Skeletal muscle cell (primary cell): ENCODE measurements around the gene UNC5C.

Experiments
- DNase-seq: peaks from one replicate; pipeline ENCODE4 v3.0.0-alpha.2; 2010; ENCODE audit warnings: low read depth
- H3K4me3 ChIP-seq: 2 replicates; pipeline ENCODE4 v1.5.1; 2011; ENCODE audit warnings: low read depth, mild to moderate bottlenecking, control low read depth, low read length, moderate library complexity

UNC5C gene

DNA sequence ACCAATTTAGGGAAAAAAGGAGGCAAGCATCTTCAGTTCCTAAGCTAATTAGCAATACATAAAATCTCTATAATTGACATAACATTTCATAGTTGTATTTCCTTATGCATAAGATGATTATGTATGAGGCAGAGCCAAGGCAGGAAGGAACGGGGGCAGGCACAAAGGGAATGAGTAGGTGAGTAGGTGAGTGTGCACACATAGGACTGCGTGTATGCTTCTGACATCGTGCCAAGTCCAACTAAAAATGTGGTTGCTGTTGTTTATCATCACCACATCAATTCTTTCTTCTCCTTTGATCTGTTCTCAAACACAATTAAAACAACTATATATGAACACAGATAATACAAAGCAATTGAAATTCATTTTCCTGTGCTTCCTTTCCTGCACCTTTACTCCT lies 131.2 kb downstream of the UNC5C start:
- DNase-seq, result no peak
- no peak overlapping the region for H3K4me3 ChIP-seq

DNA sequence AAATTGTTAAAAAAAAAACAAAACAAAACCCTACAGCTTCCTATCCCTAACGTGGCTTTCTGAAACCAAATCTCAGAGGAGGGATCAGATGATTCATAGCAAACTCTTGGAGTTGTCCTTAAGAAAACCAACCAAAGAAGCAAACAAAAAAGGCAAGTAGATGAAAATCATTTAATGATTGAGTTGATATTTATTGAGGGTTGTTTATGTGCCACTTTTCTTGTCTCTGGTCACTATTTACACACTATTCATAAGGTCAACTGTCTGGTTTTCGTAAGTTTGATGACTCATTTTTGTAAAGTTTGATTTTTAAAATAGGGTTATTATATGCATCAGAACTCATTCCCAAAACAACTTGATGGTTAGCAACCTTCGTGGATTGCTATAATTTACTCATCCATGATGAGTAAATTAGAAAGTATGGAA lies 133.4 kb downstream of the UNC5C start:
- peak; percentile 15 for DNase-seq
- no peak overlapping the region for H3K4me3 ChIP-seq

DNA sequence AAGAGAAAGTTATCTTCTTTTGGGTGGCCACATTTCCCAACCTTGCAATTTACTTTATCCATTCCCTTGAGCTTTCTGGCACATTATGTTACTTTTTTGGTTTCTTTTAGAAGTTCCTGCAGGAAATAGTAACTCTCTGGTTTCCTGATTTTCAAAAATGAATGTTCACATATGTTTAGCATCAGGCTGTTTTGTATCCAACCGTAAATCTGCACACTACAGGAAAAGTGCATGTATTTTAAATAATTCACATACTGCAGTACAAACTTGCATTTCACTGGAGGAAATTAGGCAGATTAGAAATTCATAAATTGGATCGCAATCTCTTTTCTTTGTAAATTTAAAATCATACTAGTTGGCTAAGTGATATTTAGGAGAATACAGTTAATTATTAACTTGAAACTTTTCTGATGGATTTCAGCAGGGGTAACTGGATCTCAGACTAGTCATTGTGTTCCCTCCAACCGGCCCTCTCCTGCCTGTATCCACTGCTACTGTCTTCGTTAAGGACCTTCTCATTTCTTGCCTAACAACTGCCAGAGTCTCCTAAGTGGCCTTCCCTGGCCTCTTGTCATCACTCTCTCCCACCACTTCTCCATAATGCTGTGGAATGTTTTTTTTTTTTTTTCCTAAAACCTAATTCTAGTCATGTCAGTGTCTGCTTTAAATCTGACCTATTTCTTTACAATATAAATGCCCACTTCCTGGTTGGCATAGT lies 137.2 kb downstream of the UNC5C start:
- DNase-seq, result no peak

DNA sequence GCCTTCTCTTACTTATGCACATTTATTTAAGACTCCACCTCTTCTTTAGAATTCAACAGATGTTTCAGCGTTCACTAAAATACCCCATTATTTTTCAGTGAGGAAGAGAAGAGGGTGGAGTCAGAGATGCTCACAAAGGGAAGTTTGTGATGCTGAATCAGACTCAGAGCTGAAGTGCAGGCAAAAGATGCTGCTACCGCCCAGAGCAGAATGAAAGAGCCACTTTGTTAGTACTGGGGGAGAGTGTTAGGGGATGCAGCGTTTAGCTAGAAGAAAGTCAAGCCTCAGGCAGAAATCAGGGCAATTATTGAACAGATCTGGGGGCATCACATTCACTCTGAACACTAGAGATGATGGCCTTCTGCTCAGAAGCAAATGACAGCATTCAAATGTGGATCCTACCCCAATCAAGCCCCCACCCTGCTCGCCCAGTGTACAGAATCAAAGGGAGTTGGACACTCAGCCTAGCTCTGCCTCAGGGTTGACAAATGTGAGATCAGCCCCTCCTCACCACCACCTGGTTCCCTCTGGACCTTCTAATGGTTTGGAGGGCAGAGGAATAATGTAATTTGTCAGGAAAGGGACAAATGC lies 138.3 kb downstream of the UNC5C start:
- no peak for DNase-seq

More for the DNA sequence above, 137.2 kb downstream of the UNC5C start:
- H3K4me3 ChIP-seq, result no peak overlapping the region

DNA sequence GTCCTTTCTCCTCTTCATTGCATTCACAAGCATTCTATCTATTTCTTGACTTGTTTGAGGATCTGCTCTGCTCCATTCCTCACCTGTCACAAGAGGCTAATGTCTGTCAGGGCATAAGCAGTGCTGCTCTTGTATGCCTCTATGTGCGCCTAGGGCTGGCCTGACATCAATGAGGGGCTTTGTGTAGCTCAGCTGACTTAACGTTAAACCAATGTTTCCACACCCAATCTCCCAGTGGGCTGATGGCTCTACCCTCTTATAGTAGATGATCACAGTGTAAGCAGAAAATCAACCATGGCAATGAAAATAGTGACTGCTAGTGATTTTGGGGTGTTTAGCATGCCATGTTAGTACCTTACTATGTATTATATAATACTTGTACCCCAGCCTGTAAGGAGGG lies 139.0 kb downstream of the UNC5C start:
- no peak for DNase-seq
- no peak overlapping the region for H3K4me3 ChIP-seq

More for the DNA sequence above, 138.3 kb downstream of the UNC5C start:
- H3K4me3 ChIP-seq, result no peak overlapping the region

DNA sequence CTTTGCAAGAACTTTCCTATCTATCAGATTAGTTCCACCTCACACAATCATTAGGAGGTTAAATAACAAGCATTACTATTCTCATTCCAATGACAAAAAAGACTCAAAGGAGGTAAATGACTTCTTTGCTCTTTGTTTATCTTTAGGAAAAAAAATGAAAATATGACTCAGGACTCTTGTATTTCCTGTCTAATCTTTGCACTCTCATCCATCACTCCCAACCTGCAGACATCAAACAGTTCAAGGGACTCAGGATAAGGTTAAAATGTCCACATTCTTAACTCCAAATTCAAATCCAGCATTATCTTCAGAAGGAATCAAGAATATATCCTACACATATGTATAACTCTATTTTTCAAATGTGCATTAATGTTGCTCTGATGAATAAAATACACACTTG lies 139.6 kb downstream of the UNC5C start:
- H3K4me3 ChIP-seq, result no peak overlapping the region
- DNase-seq, result no peak

DNA sequence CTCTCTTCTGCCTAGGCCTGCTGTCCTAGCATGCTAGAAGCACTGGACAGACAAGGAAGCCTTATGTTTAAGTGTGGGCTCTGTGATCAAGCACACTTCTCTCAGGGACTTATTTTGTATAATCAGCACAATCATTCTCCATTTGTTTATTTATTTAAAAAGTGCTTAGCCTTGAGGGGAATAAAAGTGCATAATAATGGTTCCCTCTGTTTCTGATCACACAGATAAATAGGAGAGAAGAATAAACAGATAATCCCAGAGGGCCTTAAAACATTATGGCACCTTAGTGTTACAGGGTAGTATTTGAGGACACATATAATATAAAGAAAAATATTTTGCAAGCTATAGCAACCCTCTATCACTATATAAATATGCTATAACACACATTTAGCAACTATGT lies 146.5 kb downstream of the UNC5C start:
- no peak overlapping the region for H3K4me3 ChIP-seq
- no peak for DNase-seq

DNA sequence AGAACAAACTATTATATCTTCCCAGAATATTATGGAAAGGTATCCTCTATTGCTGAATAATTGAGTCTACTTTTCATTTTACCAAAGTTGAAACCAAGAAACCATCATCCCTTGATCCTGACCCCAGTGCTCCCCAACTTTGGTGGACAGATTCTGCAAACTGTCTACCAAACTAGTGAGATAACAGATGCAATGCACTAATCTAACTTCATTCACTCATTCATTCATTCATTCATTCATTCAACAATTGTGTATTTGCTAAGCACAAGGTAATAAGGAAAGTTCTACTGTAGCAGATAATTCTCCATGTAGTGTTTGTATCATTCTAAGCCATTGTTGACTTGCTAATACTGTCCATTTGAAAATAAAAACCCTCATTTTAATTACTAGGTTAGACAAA lies 150.6 kb downstream of the UNC5C start:
- H3K4me3 ChIP-seq, result no peak overlapping the region
- no peak for DNase-seq

DNA sequence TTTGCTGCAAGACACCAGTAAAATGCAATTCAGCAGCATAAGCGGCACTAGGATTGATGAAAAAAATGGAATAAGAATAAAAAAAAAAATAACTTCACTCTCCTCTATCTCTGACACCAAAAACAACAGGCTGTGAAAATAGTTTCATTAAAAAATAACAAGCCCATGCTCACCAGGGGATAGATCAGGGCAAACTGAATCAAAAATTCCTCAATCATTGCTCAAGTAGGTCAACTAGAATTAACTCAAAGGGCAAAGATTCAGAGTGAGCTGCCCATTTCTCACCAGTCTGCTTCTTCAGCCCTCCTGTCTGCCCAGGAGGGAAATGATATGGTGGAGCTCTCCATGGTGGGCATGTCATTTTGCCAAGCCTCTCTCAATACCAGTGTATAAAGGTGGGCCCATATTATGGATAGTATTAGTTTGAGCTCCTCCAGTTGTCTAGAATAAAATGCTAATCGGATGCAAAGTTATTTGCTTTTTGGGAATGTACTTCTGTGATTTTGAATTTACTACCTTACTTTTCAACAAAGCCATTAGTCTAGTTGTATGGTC lies 153.9 kb downstream of the UNC5C start:
- no peak overlapping the region for H3K4me3 ChIP-seq
- DNase-seq, result no peak

DNA sequence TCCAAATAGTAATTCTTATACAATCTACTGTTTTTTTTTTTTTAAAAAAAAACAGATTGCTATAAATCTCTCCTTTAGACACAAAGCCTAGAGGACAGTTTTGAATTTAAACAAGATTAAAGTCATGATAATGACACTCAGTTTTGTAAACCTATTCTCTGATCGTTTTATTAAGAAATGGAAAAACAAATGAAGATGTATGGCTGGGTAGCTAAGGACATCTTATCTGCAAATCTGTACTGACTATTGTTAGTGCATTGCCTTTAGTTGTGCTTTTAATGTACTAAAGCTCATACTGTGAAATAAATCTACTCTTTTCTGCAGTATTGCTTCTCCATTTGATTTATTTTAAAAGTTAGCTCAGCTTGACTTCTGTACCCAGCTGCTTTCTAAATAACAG lies 155.0 kb downstream of the UNC5C start:
- DNase-seq, result no peak
- no peak overlapping the region for H3K4me3 ChIP-seq

DNA sequence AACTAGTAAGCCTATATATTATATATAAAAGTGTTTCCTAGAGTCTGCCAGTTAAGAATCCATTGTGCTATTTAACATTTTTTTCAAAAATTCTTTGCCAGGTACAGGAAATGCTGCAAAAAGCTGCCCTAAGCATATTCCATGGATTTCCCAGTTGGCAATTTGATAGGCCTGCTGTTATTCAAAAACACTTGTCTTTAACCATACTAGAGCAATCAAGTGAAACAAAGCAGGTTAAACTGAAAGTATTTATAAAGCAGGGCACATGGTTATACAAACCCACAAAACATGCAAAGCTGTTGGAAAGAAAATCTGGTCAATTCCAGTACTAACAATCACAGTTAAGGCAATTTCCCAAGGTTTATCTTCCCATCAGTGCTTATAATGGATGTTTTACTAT lies 159.9 kb downstream of the UNC5C start:
- H3K4me3 ChIP-seq, result no peak overlapping the region
- no peak for DNase-seq

DNA sequence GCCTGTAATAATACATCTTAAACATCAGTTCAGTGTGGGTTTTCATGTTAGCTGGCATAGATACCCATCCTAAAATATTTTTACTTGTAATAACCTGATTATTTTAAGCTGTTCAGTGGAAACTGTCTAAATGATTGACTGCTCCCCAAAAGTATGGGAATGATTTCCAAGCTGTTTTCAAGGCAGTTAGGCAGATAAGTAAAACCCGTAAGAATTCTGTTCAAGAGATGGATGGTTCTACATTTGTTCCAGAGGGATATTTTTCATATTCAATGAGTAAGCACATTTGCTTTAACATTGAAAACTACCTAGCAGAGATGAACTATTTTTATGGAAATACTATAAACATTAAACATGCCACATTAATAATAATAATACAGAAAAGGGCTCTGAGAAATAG lies 161.1 kb downstream of the UNC5C start:
- DNase-seq, result no peak
- H3K4me3 ChIP-seq, result no peak overlapping the region

DNA sequence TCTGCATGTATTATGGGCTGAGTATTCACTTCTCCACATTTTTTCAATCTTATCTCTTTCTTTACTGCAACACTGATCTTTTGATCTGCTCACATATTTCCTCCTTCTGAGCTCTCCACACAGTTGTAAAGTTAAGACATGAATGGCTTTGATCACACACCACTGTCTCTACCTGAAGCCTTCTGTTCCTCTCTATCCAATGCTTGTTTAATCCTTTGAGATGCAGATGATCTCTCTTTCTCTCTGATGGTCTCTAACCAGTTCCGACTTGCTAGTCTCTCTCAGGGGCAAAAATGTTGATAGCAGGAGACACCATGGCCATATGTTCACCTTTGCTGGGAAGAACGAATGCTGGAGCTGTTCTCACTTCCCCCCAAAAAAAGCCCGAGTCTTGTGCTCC lies 162.4 kb downstream of the UNC5C start:
- H3K4me3 ChIP-seq, result no peak overlapping the region
- DNase-seq, result no peak

DNA sequence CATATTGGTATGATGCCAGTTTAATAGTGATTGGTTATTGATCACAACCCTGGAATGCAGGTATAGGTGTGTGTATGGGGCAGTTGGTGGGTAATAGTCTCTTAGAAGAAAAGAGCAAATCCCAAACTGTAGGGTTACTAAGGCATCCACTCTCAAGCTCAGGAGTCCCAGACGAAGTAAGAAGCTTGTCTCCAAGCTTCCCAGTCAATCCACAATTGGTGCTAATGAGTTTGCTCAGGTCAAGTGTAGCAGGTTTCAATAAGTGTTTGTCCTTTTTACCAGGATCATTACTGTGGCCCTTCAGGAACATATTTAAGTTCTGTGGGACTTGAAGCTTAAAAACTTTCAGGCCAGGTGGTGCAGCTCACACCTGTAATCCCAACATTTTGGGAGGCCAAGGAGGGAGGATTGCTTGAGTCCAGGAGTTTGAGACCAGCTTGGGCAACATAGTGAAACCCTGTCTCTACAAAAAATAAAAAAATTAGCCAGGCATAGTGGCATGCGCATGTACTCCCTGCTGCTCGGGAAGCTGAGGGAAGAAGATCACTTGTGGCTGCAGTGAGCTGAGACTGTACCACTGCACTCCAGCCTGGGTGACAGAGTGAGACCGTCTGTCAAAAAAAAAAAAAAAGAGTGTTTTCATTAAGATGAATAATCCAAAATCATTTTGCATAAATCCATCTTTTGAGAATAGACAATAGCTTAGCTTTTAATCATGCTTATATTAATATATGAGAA lies 166.8 kb downstream of the UNC5C start:
- no peak overlapping the region for H3K4me3 ChIP-seq
- DNase-seq, result no peak

DNA sequence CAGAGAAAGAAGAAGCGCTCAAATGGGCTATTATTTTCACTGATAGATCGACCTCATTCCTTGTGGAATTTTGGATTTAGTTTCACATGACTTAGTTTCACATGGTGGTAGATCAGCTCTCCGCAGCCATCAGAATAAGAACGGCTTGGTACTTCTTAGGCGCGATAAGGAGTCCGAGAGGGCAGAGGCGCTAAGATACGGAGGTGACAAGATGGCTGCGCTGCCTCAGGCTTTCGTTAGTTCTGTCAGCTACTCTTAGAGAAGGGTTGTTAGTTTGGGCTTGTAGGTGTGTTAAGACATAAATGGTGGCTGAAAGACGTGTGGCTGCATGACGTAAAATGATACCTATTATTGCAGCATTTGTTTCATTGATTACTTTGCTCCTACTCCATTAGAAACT lies 169.1 kb downstream of the UNC5C start:
- DNase-seq, result no peak
- H3K4me3 ChIP-seq, result no peak overlapping the region

DNA sequence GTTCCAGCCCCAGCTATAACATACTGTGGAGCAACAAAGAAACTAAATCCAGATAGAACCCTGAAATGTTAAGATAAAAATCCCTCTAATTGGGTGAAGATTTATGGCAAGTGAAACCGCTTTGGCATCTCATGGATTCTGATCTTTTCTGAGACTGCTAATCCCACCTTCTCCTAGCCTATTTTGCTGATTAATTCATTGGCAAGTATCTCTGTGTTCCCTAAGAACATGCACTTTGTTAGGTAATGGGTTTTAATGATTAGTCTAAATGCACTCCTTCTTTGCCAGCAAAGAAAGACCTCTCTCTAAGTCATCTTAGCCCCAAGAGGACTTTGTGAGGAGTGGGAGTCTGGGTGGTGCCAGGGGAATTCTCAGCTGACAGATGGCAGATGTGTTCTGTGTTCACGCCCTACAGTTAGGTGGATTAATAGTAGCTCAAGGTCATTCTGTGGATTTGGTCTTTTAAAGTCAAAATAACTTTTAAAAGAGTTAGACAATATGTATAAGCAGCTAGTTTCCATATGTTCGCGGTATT lies 171.3 kb downstream of the UNC5C start:
- H3K4me3 ChIP-seq, result no peak overlapping the region
- no peak for DNase-seq

DNA sequence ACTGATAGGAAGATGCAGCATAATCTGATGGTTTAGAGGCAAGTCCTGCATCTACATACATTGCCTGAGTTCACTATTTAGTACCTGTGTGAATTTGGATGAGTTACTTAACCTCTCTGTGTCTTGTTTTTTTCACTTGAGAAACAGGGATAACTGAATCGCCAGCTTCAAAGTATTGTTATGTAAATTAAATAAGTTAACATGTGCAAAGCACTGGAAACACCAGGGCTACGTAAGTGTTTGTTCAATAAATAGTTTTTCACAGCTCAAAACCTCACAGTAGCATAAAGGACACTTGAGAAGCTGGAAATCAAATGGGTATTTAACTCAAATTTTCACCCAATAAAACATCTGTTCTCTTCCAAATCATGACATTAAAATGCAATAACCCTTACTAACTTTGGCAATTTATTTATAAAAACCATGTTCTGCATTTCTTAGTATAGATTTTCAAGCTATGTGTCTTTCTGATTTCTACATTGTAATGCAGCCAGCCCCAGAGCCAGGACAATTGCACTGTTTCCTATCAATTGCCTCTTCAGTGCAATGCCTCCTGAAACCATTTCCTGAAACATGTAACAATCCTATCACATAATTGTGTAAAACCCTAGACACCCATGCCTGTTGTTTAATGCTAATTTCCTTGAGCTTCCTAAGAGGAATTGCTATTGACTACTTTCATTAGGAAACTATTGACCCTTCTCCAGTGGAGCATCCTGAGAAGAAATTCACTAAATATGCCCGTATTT lies 177.1 kb downstream of the UNC5C start:
- H3K4me3 ChIP-seq, result no peak overlapping the region
- no peak for DNase-seq

DNA sequence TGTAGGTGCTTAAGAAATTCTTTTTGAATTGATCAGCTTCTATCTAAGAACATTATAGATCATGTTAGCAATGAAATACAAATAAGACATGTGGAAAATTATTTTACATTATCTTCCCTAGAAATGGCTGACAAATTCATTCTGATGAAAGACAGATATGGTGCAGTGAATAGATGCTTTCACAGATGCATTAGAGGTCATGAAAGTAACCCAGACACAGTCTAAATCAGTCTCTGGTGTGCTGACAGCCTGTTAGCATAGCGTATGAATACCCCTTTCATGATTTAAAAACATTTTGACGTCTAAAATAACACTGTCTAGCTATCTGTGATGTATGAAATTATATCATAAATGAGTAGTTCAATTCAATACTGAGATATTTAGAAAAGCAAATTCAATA lies 180.9 kb downstream of the UNC5C start:
- DNase-seq, result no peak
- no peak overlapping the region for H3K4me3 ChIP-seq

DNA sequence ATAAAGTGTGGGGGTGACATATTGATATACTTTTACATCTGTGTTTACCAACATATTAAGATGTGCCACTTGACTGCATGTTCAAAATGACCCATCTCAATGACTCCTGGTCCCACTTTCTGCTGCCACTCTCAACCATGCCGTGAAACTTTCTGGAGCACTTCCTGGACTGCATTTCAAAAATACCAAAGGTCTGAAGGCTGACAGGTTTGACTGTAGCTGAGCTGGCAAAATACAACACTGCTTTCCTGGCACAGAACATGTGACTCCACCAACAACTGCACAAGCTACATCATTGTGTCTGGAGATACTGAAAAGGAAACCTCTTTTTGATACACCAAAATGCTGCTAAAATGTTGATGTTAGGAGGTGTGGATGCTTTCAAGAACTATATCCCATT lies 184.8 kb downstream of the UNC5C start:
- no peak for DNase-seq
- no peak overlapping the region for H3K4me3 ChIP-seq

DNA sequence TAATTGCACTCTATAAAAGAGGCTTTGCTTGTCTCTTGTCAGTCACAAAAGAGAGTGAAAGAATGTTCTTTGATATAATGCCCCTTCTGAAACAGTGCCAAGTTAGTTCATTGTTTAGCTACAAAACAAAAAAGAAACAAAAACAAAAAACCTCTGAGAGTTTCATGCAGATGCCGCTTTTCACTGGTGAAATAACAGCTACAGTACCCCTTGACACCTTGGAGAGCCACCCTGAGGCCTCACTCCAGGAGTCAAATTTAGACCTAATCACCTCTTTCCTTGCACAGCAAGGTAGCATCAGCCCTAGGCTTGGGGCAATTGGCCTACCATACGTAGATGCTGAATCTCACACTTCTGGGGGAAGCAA lies 185.2 kb downstream of the UNC5C start:
- DNase-seq, result no peak
- no peak overlapping the region for H3K4me3 ChIP-seq
